GM21529 (cell line): Measurements from ENCODE around the gene DUSP16.

Experiments used
- ATAC-seq: cut with Tn5 transposase; IDR thresholded peaks from one replicate; pipeline ENCODE4 v1.9.1; 2021; ENCODE audit not compliant: unreplicated experiment

Gene DUSP16

DNA sequence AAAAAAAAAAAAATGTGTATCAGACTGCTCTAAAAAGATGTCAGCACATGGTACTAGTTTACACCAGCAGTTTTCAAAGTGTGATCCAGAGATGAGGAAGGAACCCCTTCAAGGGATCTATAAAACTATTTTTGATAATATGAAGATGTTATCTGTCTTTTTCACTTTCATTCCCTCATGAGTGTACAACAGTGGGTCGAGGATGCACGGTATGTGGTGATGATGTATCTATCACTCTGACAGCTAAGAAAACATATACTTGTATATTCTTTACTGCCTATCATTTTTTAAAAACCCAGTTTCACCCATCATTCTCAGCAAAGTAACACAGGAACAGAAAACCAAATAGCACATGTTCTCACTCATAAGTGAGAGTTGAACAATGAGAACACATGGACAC, 12.4 kb downstream of the DUSP16 start:
- no peak for ATAC-seq

DNA sequence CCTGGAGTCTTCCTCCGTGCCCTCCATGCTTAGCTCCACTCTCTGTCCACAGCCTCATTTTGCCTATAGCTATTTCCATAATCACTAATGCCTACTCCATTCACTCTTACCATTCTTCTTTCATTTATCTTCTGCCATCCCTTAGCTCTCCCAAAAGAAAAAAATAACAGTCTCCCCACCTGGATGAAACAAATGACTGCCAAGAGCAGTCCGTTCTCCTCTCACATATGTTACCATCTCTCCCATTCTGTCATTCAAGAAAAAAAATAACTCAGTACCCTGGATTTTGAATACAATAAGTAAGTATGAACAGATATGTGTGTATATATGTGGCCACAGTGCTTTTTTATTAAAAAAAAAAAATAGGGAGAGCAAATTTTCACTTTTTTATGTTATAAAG, 13.2 kb downstream of the DUSP16 start:
- ATAC-seq = no peak

DNA sequence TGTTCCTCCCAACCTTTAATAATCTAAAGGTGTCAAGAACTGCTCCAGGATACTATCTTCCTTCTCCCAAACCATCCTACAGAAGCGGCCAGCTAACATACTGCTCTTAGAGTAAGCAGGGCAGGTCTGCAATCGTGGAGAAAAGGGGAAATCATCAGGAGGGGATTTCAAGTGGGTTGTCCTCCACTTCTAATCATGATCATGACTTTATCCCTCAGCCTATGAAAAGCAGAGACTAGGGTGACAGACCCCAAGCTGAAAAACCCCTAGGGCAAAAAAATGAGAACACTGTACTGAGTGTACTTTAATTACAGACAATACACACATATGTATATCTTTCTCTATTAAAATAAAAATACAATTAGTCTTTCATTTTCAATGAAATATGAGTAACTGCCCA, 13.9 kb downstream of the DUSP16 start:
- no peak for ATAC-seq

DNA sequence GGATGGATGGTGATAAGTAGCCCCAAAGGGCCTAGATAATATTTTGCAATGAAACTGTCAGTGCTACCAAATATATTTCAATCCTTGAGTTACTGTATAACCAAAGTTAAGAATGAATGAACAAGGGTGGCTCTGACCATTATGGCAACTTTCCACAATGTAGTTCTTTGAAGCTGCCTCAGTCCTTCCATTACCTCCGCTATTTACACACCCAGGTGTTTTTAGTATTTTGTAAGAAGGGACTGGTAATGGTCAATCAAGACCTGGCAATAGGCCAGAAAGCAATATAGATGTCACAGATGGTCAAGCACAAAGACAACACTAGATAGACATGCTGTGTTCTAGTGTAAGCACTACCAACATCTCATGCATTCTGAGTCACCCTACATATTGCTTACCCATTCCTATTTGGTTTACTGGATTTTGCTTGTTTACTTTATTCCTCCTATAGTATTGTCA, 16.3 kb downstream of the DUSP16 start:
- ATAC-seq = no peak

DNA sequence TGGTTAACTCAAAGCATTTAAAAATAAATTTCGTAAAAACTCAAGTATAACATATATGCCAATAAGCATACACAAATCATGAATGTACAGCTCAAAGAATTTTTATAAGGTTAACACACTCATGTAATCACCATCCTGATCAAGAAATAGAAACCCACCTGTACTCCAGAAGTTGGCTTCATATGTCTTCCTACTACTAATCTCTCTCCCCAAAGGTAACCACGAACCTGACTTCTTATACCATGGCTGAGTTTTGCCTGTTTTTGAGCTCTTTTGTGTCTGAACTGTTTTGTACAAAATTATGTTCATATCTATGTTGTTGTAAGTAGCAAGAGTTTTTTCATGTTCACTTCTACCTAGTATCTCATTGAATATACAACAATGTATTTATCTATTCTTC, 18.7 kb downstream of the DUSP16 start:
- ATAC-seq = no peak

DNA sequence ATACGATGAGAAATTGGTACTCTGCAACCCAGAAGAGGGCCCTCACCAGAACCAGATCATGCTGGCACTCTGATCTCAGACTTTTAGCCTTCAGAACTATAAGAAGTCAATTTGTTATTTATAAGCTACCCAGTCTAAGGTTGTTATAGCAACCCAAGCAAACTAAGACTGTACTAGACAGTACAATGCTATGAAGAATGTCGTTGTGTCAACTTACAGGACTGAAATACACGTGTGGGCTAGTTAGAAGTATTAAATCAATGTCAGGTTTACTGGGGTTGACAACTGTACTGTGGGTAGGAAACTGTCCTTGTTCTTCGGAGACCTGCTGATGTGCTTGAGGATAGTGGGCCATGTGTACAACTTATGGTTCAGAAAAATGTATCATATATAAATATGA, 19.7 kb downstream of the DUSP16 start:
- no peak for ATAC-seq

DNA sequence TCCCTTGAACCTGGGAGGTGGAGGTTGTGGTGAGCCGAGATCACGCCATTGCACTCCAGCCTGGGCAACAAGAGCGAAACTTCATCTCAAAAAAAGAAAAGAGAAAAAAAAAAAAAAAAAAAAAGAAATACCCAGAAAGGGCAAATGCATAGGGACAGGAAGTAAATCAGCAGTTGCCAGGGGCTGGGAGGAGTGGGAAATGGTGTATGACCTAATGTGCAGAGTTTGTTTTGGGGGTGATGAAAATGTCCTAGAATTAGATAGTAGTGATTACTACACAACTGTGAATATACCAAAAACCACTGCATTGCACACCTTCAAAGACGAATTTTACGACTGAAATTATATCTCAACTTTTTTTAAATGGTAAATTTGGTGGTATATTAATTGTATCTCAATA, 20.4 kb downstream of the DUSP16 start:
- no peak for ATAC-seq

DNA sequence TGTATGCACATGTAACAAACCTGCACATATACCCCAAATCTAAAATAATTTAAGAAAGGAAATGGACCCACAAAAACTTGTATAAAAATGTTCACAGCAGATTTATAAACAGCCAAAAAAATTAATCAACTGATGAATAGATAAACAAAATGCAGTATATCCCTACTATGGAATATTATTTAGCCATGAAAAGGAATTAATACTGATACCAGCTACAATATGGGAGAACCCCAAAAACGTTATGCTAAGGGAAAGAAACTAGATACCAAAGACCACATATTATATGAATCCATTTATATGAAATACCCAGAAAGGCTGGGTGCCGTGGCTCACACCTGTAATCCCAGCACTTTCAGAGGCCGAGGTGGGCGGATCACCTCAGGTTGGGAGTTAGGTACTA, 20.9 kb downstream of the DUSP16 start:
- no peak for ATAC-seq

DNA sequence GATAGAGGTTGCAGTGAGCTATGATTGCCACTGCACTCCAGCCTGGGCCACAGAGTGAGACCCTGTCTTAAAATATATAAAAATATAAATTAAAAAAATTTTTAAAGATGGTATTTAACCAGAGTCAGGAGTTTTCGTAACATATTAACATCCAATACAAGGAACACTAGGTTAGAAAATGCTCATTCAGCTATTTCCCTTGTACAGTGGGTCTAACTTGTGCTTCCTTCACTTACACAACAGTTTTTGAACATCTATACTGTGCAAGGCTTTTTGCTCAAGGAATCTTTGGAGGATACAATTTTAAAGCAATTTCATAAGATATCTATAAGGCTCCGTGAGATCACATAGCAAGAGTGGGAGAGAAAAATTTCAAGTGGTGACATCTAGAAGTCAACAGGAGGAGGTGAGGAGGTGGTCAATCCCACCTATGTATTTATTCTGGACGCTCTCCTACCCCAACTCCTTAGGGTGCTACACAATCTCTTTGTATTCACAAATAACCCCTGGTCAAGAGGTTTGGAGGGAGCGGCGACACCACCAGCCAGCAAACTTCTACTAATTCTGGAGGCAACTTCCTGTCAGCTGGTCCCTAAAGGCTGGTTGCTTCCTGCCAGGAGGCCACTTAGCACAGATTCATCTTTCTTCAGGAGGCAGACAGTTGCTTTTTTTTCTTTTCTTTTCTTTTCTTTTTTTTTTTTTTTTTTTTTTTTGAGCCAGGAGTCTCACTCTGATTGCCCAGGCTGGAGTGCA, 22.2 kb downstream of the DUSP16 start:
- no peak for ATAC-seq

DNA sequence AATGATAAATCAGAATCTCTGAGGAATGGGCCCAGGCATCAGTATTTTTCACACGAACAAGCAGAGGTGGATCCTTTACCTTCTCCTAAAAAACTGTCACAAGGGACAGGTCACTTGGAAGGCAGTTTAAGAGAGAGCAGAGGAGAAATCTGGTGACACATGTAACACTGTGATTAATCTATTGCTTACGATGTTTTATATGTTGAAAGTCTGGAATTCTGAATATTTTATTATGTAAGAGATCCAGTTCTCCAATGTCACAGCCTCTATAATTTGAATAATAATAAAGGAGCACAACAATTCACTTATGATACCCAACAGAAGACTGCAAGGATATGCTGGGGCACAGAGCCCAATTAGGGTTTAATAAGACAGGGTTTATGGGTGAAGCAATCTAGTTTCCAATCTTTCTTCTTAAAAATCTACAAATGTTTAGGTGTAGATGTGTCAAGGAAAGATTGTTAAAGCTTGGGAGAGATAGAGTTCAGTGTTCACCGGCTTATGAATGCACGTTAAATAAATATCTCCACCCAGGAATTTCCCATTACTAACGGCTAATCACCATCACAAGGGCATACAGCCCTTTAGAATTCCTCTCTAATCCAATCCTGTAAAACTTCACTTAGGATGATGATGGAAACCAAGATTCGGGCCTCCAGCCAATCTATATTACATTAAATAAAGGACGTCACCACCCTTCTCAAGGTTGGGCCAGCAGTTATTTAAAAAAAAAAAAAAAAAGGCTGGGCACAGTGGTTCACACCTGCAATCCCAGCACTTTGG, 23.4 kb downstream of the DUSP16 start:
- no peak for ATAC-seq

DNA sequence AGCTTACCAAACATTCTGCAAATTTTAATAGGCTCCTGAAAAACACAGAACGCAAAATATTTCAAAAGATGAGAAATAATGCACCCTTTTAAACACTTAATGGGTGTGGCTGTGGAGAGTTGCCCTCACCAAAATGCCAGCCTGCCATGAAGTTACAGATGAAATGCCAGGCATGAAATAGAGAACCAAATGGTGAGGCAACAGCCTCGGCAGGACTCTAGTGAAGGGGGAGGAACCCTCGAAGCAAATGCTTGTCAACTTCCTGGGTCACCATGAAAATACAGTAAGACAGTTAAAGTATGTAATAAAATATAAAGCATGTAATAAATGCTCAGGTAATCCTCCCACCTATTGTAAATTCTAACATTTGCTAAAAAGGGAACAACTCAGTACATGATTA, 24.1 kb downstream of the DUSP16 start:
- ATAC-seq = no peak

DNA sequence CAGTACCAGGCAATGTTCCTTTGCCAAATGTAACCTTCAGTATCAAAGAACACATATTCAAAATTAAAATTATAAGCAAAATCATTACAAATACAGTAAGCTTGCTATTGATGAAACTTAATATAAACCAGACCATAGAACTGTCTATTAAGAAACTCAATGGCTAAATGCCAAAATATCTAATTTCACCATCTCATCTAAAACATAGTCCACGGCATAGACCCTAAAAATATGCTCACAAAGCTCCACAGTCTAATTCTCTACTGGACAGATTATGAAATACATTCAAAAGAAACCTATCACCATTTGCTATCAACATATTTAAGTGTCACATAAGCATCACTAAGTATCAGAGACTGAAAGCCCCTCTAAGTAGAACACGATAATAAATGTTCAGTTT, 25.2 kb downstream of the DUSP16 start:
- ATAC-seq = no peak

DNA sequence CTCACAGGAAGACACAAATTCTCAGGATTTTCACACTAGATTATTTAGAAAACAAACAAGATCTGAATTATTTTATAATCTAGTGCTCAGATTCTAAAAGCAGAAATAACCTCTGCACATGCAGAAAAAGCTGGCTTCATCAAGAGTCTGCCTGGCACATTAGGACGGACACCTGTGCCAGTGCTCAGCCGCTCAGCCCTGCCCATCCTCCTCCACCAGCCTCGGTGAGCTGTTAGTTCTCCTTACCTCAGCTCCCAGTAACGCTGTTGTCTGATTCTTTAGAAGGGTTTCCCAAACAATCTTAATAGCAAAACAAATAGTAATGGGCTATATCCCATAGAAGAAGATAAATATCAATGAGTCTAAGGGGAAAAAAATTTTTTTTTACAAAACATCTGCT, 27.7 kb downstream of the DUSP16 start:
- no peak for ATAC-seq

DNA sequence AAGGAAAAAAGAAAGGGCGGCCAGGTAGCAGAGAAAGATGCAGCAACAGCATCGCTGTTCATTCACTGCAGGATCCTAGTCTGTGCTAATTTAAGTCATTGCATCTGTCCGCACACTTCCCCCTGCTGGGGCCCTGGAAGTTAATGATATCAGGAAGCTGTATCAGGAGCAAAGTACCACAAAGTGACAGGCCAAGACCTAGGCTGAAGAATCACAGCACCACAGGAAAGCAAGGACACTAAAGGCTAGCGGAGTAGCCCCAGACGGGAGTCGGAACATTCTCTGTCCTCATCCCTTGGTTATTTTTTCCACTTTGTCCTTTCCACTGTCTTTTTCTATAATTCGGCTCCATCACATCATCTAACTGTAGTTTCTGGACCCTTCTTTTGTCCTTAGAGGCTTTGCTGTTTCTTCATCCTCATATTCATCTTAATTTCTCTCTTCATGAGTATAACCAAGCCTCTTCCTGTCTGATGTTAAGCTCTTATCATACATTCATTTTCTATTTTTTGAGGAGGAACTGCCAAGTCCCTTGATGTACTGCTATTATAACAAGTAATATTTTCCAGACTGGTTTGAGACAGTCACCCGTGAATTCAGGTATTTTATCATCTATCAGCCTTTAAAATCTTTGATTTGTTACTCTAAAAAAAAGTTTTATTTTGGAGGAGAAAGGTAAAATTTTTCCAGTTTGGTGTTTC, 28.3 kb downstream of the DUSP16 start:
- no peak for ATAC-seq

DNA sequence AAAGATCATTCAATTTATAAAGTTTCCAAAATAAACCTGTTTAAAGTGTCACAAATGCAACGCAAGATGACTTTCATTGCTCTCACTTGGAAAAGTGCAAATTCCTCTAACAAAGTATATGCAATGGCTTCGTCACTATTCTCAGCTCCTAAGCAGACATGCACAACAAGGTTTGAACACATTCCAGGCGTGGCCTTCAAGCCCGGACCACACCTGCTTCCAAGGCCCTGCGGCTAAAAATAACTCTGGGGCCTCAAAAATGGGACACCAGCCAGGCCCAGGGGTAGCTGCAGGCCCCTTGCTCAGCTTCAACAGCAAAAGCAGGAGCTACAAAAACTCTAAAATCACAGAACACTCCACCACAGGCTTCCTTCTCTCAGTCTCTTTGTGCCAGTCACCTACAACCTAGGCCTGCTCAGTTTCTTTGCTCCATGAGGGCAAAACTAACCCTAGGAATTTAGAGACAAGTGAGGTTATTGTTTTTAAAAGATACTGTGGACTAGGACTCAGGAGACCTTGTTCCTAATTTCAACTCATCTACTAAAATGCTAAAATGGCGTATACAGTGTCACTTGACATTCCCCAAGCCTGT, 29.3 kb downstream of the DUSP16 start:
- ATAC-seq = no peak

DNA sequence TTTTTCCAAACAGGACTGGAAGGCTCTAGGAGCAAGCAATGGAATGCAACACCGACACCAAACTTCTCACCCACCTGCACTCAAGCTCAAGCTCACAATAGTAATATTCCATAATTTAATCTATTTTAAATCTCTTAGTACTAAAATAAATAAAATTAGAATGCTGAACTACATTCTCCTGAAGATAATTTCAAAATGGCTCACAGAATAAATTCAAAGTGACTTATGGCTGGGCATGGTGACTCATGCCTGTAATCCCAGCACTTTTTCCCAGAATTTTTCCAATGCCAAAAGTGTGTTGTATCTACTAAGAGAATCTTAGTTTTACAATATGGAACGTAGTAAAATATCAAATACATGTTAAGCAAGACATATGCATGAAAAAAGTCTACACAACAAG, 31.5 kb downstream of the DUSP16 start:
- no peak for ATAC-seq

DNA sequence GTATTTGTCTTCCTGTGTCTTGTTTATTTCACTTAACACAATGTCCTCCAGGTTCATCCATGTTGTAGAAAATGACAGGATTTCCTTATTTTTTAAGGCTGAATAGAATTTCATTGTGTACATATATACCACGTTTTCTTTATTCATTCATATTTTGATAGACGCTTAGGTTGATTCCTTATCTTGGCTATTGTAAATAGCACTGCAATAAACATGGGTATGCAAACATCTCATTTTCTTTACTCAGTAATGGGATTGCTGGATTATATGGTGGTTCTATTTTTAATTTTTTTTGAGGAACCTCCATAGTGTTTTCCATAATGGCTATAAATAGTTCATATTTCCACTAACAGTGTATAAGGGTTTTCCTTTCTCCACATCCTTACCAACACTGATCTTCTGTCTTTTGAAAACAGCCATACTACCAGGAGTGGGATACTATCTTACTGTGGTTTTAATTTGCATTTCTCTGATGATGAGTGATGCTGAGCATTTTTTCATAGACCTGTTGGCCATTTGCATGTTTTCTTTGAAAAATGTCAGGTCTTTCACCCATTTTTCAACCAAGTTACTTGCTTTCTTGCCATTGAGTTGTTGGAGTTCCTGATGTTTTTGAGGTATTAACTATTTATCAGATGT, 32.8 kb downstream of the DUSP16 start:
- no peak for ATAC-seq

DNA sequence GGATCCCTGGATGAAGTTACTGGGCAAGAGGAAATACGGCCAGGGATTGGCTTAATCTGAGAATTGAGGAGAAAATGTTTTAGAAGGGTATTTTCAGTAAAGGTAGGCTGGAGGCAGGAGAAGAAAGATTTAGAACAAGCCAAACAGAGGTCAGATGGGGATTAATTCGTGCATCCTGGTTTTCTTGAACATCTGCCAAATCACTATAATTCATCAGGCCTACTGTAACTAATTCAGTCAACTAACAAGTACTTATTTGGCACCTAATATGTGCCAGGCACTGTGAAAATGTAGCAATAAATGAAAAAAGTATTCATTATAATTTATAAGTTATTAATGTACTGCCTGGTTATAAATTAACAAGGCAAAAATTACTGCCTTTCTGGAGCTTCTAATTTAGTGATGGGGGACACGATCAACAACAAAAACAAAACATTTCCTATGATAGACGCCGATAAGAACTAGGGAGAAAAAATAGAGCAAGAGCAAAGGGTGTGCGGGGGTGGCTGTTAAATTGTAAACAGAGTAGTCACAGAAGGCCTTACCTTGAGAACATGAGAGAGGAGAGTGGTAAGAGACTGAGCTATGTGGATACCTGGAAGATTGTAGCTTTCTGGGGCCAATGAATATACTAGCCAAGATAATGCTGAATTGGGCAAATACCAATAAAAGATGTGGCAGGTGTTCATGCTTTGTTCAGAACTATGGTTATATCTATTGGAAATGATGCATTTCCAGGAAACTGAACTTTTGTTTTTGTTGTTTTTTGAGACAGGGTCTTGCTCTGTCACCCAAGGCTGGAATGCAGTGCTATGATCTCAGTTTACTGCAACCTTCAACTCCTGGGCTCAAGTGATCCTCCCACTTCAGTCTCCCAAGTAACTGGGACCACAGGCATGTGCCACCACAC, 34.0 kb downstream of the DUSP16 start:
- ATAC-seq = no peak

DNA sequence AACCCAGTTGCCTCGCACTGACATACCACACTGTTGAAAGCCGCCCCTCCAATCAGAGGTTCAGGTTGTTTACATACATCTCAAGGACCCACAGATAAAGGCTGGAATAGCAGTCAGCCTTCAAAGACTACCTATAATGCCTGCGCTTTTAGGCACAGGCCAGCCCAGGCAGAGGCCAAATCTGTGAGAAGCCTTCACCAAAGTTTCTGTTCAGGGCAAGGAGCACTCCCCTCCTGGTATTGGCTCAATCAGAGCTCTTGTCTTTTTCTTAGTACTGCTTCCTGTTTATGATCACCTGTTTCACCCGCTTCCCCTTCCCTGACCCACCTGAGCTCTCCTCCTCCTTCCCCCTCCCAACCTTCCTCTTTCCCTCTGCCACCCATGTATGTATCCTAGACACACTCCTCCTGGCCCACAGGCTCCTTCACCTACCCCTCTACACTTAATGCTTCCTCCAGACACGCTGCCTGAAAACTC, 34.8 kb downstream of the DUSP16 start:
- ATAC-seq = no peak

DNA sequence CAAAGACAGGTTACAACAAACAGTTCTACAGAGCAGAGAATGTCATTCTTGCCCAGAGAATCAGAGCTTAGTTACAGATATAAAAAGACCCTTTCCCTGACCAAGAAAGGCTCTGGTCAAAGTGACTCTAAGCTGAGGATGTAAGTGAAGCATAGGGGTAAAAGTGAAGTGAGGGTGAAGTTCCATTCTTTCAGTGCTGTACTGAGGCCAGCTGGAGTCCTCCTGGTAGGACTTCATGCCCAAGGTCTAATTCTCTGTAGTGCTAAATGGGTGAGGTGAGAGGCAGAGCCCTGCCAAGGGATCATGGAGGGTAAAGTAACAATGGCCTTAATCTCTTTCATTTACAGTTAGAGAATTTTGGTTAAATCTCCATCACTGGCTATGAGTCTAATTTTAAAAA, 38.5 kb downstream of the DUSP16 start:
- ATAC-seq = no peak
